Measurements from ENCODE around the gene C1orf21.

- no peak for TF ChIP-seq CTCF (IDR thresholded peaks at IDR 0.05)
- no peak for TF ChIP-seq SIN3A (IDR thresholded peaks at IDR 0.05; ENCODE audit: borderline replicate concordance, low read depth, low read length)
- no peak for TF ChIP-seq SMC3 (IDR thresholded peaks at IDR 0.05; ENCODE audit: low read depth, low read length)
- no peak for TF ChIP-seq USF1 (IDR thresholded peaks at IDR 0.05; ENCODE audit: borderline replicate concordance, low read depth)
- no peak for TF ChIP-seq TAF1 (IDR thresholded peaks at IDR 0.05; ENCODE audit: borderline replicate concordance, low read depth, low read length)
Observed at GRCh38 chr1:184626076-184627006, 239.5 kb downstream of the C1orf21 start.

All from SK-N-SH (cell line).